HEK293T (cell line): ENCODE measurements around the gene KCNQ5.

ENCODE experiments used
- ARNT ChIP-seq: fragments of 450-650 bp; IDR thresholded peaks from 2 replicates; pipeline ENCODE4 v1.6.1; 2017; ENCODE audit warnings: mild to moderate bottlenecking
- BHLHE40 ChIP-seq: fragments of 450-650 bp; IDR thresholded peaks from 2 replicates; pipeline ENCODE4 v1.6.1; 2016; ENCODE audit warnings: mild to moderate bottlenecking, moderate library complexity, borderline replicate concordance
- CTBP1 ChIP-seq: fragments of 450-650 bp; IDR thresholded peaks from 2 replicates; pipeline ENCODE4 v1.6.1; 2016; ENCODE audit warnings: borderline replicate concordance
- FOXK2 ChIP-seq: fragments of 450-650 bp; IDR thresholded peaks from 2 replicates; pipeline ENCODE4 v1.6.1; 2016; ENCODE audit warnings: mild to moderate bottlenecking
- FOXM1 ChIP-seq: fragments of 450-650 bp; IDR thresholded peaks from 2 replicates; pipeline ENCODE4 v1.6.1; 2017; ENCODE audit warnings: mild to moderate bottlenecking, borderline replicate concordance
- HDGF ChIP-seq: fragments of 450-650 bp; IDR thresholded peaks from 2 replicates; pipeline ENCODE4 v1.6.1; 2017; ENCODE audit warnings: antibody characterized with exemption, borderline replicate concordance
- L3MBTL2 ChIP-seq: fragments of 450-650 bp; conservative IDR thresholded peaks from 2 replicates; pipeline ENCODE4 v1.6.1; 2016; ENCODE audit warnings: mild to moderate bottlenecking
- LEF1 ChIP-seq: fragments of 450-650 bp; IDR thresholded peaks from 2 replicates; pipeline ENCODE4 v1.6.1; 2017; ENCODE audit warnings: mild to moderate bottlenecking, borderline replicate concordance
- SP1 ChIP-seq: fragments of 450-650 bp; IDR thresholded peaks from 2 replicates; pipeline ENCODE4 v1.6.1; 2017
- SUZ12 ChIP-seq: fragments of 450-650 bp; IDR thresholded peaks from 2 replicates; pipeline ENCODE4 v1.6.1; 2016; ENCODE audit warnings: mild to moderate bottlenecking
- TARDBP ChIP-seq: fragments of 450-650 bp; IDR thresholded peaks from 2 replicates; pipeline ENCODE4 v1.6.1; 2016

GRCh38 chr6:72820906-72821305, 199.0 kb downstream of the KCNQ5 start:
- TF ChIP-seq L3MBTL2, result no peak
- TF ChIP-seq FOXM1, result no peak
- no peak for TF ChIP-seq SP1
- no peak for TF ChIP-seq BHLHE40
- TF ChIP-seq TARDBP, result no peak
- TF ChIP-seq SUZ12, result no peak
- TF ChIP-seq FOXK2, result no peak
- TF ChIP-seq ARNT, result no peak
- TF ChIP-seq CTBP1, result no peak
- no peak for TF ChIP-seq HDGF
- no peak for TF ChIP-seq LEF1
